22Rv1 (cell line): ENCODE data around the gene ZFP90.

Experiments used
- H3K27ac ChIP-seq: fragments of 450-650 bp; 2 replicates; pipeline ENCODE4 v1.5.1; 2017
- CTCF ChIP-seq: fragments of 450-650 bp; IDR thresholded peaks from 2 replicates; pipeline ENCODE4 v1.5.1; 2017; ENCODE audit warnings: mild to moderate bottlenecking
- ZFX ChIP-seq: fragments of 450-650 bp; IDR thresholded peaks from 2 replicates; pipeline ENCODE4 v1.6.1; 2017; ENCODE audit warnings: antibody characterized with exemption, borderline replicate concordance

The ZFP90 gene

GRCh38 chr16:68612996-68613395 lies 73.9 kb downstream of the ZFP90 start:
- TF ChIP-seq CTCF = no peak
- no peak for TF ChIP-seq ZFX
- no peak overlapping the region for H3K27ac ChIP-seq

GRCh38 chr16:68617734-68618133 lies 78.6 kb downstream of the ZFP90 start:
- H3K27ac ChIP-seq = no peak overlapping the region
- TF ChIP-seq ZFX = no peak
- TF ChIP-seq CTCF = no peak
